Measurements from ENCODE around the gene HEMK1. TPM values are rescaled to one million over a fixed set of nuclear protein-coding genes. Genes with fewer than 3 reads are reported as not detected.

HEMK1 gene
- total RNA-seq, 3 donors from 2014 or later, result 6.1 to 10.7 (median 9.2) TPM

GRCh38 chr3:50531201-50531600, 38.1 kb upstream of the HEMK1 start:
- DNase-seq (ENCODE audit: low spot score in 2 of 2), result no peak
- no peak overlapping the region for H3K4me3 ChIP-seq
- no peaks in the 10 kb centered on the region for H3K9me3 ChIP-seq
- TF ChIP-seq POLR2AphosphoS5 (IDR thresholded peaks at IDR 0.05) (no peak), POLR2A (IDR thresholded peaks at IDR 0.05) (no peak), CTCF (IDR thresholded peaks at IDR 0.05) (no peak)
- intact Hi-C loops (cut with DNase I; ENCODE audit: low total_unique reads), result no loop called here
- H3K36me3 ChIP-seq, result no peaks in the 10 kb centered on the region
- no peak overlapping the region for H3K27ac ChIP-seq
- no peaks in the 10 kb centered on the region for H3K4me1 ChIP-seq
- H3K27me3 ChIP-seq, result no peaks in the 10 kb centered on the region

GRCh38 chr3:50532062-50532705, 37.1 kb upstream of the HEMK1 start:
- Histone ChIP-seq H3K4me1 (no peaks in the 10 kb centered on the region), H3K4me3 (no peak overlapping the region), H3K9me3 (no peaks in the 10 kb centered on the region), H3K27me3 (no peaks in the 10 kb centered on the region), H3K27ac (peak overlapping the region in 1 of 2 donors; percentile 38), H3K36me3 (no peaks in the 10 kb centered on the region)
- no peak for DNase-seq (ENCODE audit: low spot score in 2 of 2)
- no peak for TF ChIP-seq CTCF (IDR thresholded peaks at IDR 0.05)
- no peak for TF ChIP-seq POLR2AphosphoS5 (IDR thresholded peaks at IDR 0.05)
- TF ChIP-seq POLR2A (IDR thresholded peaks at IDR 0.05), result no peak
- intact Hi-C loops (cut with DNase I; ENCODE audit: low total_unique reads), result no loop called here

- Histone ChIP-seq H3K4me1 (no peaks in the 10 kb centered on the region), H3K36me3 (no peaks in the 10 kb centered on the region), H3K4me3 (no peak overlapping the region), H3K9me3 (no peaks in the 10 kb centered on the region), H3K27ac (no peak overlapping the region), H3K27me3 (no peaks in the 10 kb centered on the region)
- intact Hi-C loops (cut with DNase I; ENCODE audit: low total_unique reads), result no loop called here
- TF ChIP-seq POLR2AphosphoS5 (IDR thresholded peaks at IDR 0.05) (no peak), CTCF (IDR thresholded peaks at IDR 0.05) (no peak), POLR2A (IDR thresholded peaks at IDR 0.05) (no peak)
- no peak for DNase-seq (ENCODE audit: low spot score in 2 of 2)
These were observed 36.0 kb upstream of the HEMK1 start for GRCh38 chr3:50533316-50533715.

- Histone ChIP-seq H3K4me3 (no peak overlapping the region), H3K27me3 (no peaks in the 10 kb centered on the region), H3K27ac (no peak overlapping the region), H3K9me3 (no peaks in the 10 kb centered on the region), H3K36me3 (no peaks in the 10 kb centered on the region), H3K4me1 (no peaks in the 10 kb centered on the region)
- no peak for DNase-seq (ENCODE audit: low spot score in 2 of 2)
- intact Hi-C loops (cut with DNase I; ENCODE audit: low total_unique reads), result no loop called here
- TF ChIP-seq POLR2AphosphoS5 (IDR thresholded peaks at IDR 0.05) (no peak), CTCF (IDR thresholded peaks at IDR 0.05) (no peak), POLR2A (IDR thresholded peaks at IDR 0.05) (no peak)
These were observed 35.4 kb upstream of the HEMK1 start for GRCh38 chr3:50533807-50534461.

GRCh38 chr3:50534681-50535330, 34.5 kb upstream of the HEMK1 start:
- no peak for DNase-seq (ENCODE audit: low spot score in 2 of 2)
- no peaks in the 10 kb centered on the region for H3K27me3 ChIP-seq
- H3K36me3 ChIP-seq, result no peaks in the 10 kb centered on the region
- TF ChIP-seq POLR2AphosphoS5 (IDR thresholded peaks at IDR 0.05) (no peak), POLR2A (IDR thresholded peaks at IDR 0.05) (no peak), CTCF (IDR thresholded peaks at IDR 0.05) (no peak)
- no peak overlapping the region for H3K27ac ChIP-seq
- intact Hi-C loops (cut with DNase I; ENCODE audit: low total_unique reads), result no loop called here
- no peak overlapping the region for H3K4me3 ChIP-seq
- no peaks in the 10 kb centered on the region for H3K9me3 ChIP-seq
- no peaks in the 10 kb centered on the region for H3K4me1 ChIP-seq

Measured in breast epithelium (tissue), 4 donors.